Endothelial cell of umbilical vein (primary cell): ENCODE data around the gene GOLGA2. TPM values are rescaled to one million over a fixed set of nuclear protein-coding genes. Genes with fewer than 3 reads are reported as not detected.
A peak's percentile ranks its signal among the peaks of the same experiment; 100 is the strongest.

Source experiments
- BruUV-seq: library from RNA; stranded (reverse); fragments of 400-500 nt; replicated peaks from 2 replicates; lab custom pipeline; 2021; lab: Mats Ljungman, UMichigan
- CTCF ChIA-PET: fragments of 300-600, 350-600 bp; sonication (Branson Sonifier 250); formaldehyde crosslinking; loops from one replicate; lab custom pipeline; 2021; ENCODE audit warnings: antibody characterized with exemption, inconsistent platforms; lab: Charles Lee
- POLR2A ChIA-PET: fragments of 300-600, 350-600 bp; sonication (Branson Sonifier 250); formaldehyde crosslinking; loops from one replicate; lab custom pipeline; 2021; ENCODE audit warnings: antibody characterized with exemption, inconsistent platforms; lab: Charles Lee
- DNase-seq: peaks from one replicate; pipeline ENCODE4 v3.0.0-alpha.2; 2011; ENCODE audit warnings: low read depth, low spot score
- FAIRE-seq: peaks from 2 replicates; lab custom pipeline; 2011; peaks lifted over from hg19 to GRCh38; lab: Jason Lieb, UNC
- H2AFZ ChIP-seq: 2 replicates; pipeline ENCODE4 v1.6.0; 2012; ENCODE audit warnings: low read depth, low read length, control low read depth, inconsistent platforms
- H3K27ac ChIP-seq: 2 replicates; pipeline ENCODE4 v1.5.1; 2011; ENCODE audit warnings: low read depth, mild to moderate bottlenecking, control low read depth, low read length, moderate library complexity; ENCODE audit not compliant: insufficient read depth
- H3K27me3 ChIP-seq, 2 experiments: 2 replicates each; pipeline versions ENCODE4 v1.6.0 to v1.6.1; 2011; ENCODE audit warnings: low read length in 2 of 2, mixed read lengths in 1 of 2; ENCODE audit not compliant: control insufficient read depth in 2 of 2, insufficient read depth in 2 of 2
- H3K36me3 ChIP-seq, 2 experiments: 2 replicates in 1 of 2; 3 replicates in 1 of 2; pipeline ENCODE4 v1.5.1; 2011; ENCODE audit warnings: low read length in 2 of 2, mild to moderate bottlenecking in 1 of 2, moderate library complexity in 1 of 2; ENCODE audit not compliant: control insufficient read depth in 2 of 2, insufficient read depth in 2 of 2; ENCODE audit errors: extremely low read depth in 1 of 2
- H3K4me1 ChIP-seq: 3 replicates; pipeline ENCODE4 v1.5.1; 2011; ENCODE audit warnings: mild to moderate bottlenecking, low read length; ENCODE audit not compliant: control insufficient read depth, insufficient read depth; ENCODE audit errors: extremely low read depth
- H3K4me2 ChIP-seq: 2 replicates; pipeline ENCODE4 v1.6.1; 2011; ENCODE audit warnings: low read length, control low read depth, mixed read lengths; ENCODE audit not compliant: insufficient read depth
- H3K4me3 ChIP-seq, 3 experiments: fragments of 200-600 bp in 1 of 3; sonication (generic), shearing (Covaris generic) in 1 of 3; replicated peaks in 1 of 3; 2 replicates each; pipeline ENCODE4 v1.5.1; 2011 to 2016; ENCODE audit warnings: control low read depth in 3 of 3, low read length in 3 of 3, mild to moderate bottlenecking in 2 of 3, inconsistent platforms in 1 of 3, low read depth in 1 of 3, moderate library complexity in 1 of 3; ENCODE audit not compliant: insufficient read depth in 1 of 3
- H3K79me2 ChIP-seq: 2 replicates; pipeline ENCODE4 v1.6.0; 2012; ENCODE audit warnings: low read length, inconsistent platforms; ENCODE audit not compliant: control insufficient read depth, insufficient read depth
- H3K9ac ChIP-seq: replicated peaks from 2 replicates; pipeline ENCODE3; 2011; ENCODE audit warnings: low read length, control low read depth; ENCODE audit not compliant: insufficient read depth; ENCODE audit errors: extremely low read depth
- H3K9me1 ChIP-seq: replicated peaks from 3 replicates; pipeline ENCODE4 v1.6.0; 2011; ENCODE audit warnings: mild to moderate bottlenecking, low read length; ENCODE audit not compliant: control insufficient read depth, insufficient read depth; ENCODE audit errors: extremely low read depth
- H3K9me3 ChIP-seq: replicated peaks from 2 replicates; pipeline ENCODE4 v1.5.1; 2012; ENCODE audit warnings: low read length, inconsistent platforms; ENCODE audit not compliant: control insufficient read depth, insufficient read depth
- H4K20me1 ChIP-seq: replicated peaks from 2 replicates; pipeline ENCODE3; 2011; ENCODE audit warnings: mild to moderate bottlenecking, low read length; ENCODE audit not compliant: control insufficient read depth, insufficient read depth; ENCODE audit errors: extremely low read depth
- EZH2 ChIP-seq: IDR thresholded peaks from 2 replicates; pipeline ENCODE4 v1.6.1; 2012; ENCODE audit warnings: borderline replicate concordance, low read depth, mild to moderate bottlenecking, moderate library complexity, low read length, inconsistent platforms; ENCODE audit not compliant: severe bottlenecking
- FOS ChIP-seq: IDR thresholded peaks from 2 replicates; pipeline ENCODE4 v1.6.1; 2011; ENCODE audit warnings: mild to moderate bottlenecking, low read length, moderate library complexity, borderline replicate concordance; ENCODE audit not compliant: insufficient read depth
- GATA2 ChIP-seq: IDR thresholded peaks from 2 replicates; pipeline ENCODE4 v1.7.0; 2011; ENCODE audit warnings: low read depth, mild to moderate bottlenecking, moderate library complexity, mixed read lengths, low read length; ENCODE audit not compliant: insufficient read length, insufficient read depth
- JUN ChIP-seq: IDR thresholded peaks from 2 replicates; pipeline ENCODE4 v1.6.1; 2011; ENCODE audit warnings: borderline replicate concordance, low read depth; ENCODE audit not compliant: insufficient read length, insufficient read depth
- MYC ChIP-seq: IDR thresholded peaks from one replicate; pipeline ENCODE4 v1.6.1; 2011; ENCODE audit warnings: mild to moderate bottlenecking, low read depth, low read length
- POLR2A ChIP-seq: IDR thresholded peaks from 2 replicates; pipeline ENCODE4 v1.6.1; 2012; ENCODE audit warnings: low read depth, mild to moderate bottlenecking, control low read depth, low read length
- POLR2AphosphoS5 ChIP-seq: IDR thresholded peaks from 2 replicates; pipeline ENCODE4 v1.6.1; 2012; ENCODE audit warnings: low read depth, mild to moderate bottlenecking, control low read depth, low read length, moderate library complexity; ENCODE audit not compliant: insufficient read depth
- dilution Hi-C: fragments of 300-500 bp; cut with MboI; formaldehyde crosslinking; loops from one replicate; pipeline ENCODE4 v1.15.0; 2019; ENCODE audit warnings: low sequenced_read_pairs; ENCODE audit not compliant: extremely low pct_ligation_motif_present
- intact Hi-C: fragments of 100-400 bp; cut with micrococcal nuclease; formaldehyde crosslinking; loops from one replicate; pipeline ENCODE4 v1.10.0; 2022
- polyA plus RNA-seq, 4 experiments: library from polyadenylated mRNA; depleted of rRNA in 3 of 4; stranded (reverse) in 3 of 4; unstranded in 1 of 4; fragments of >200 nt; gene quantifications; 2 replicates each; pipeline versions ENCODE4 v1.2.1 to v1.2.3, GENCODE V29; 2011 to 2012; ENCODE audit warnings: missing spikeins in 1 of 4
- total RNA-seq: library from RNA; stranded (reverse); gene quantifications from 2 replicates; pipeline ENCODE4 v1.2.3, GENCODE V29; 2021
- TF ChIP-seq, protein P1 (sequence below), 2 donors: IDR thresholded peaks; 1 replicate in 1 of 2; 2 replicates in 1 of 2; pipeline ENCODE4 v1.5.1; 2011; ENCODE audit warnings: low read length in 2 of 2, mild to moderate bottlenecking in 2 of 2, moderate library complexity in 2 of 2, control low read depth in 1 of 2, inconsistent platforms in 1 of 2, low read depth in 1 of 2; ENCODE audit not compliant: insufficient read depth in 1 of 2; ENCODE audit errors: extremely low read depth in 1 of 2
- TF ChIP-seq, protein P2 (sequence below): IDR thresholded peaks from 2 replicates; pipeline ENCODE4 v1.6.1; 2011; ENCODE audit not compliant: insufficient read depth, insufficient read length

The GOLGA2 gene
- total and polyA plus RNA-seq, 2 donors (not counting 3 experiments of a cell fraction or from before 2014, with no cell fraction given): 52.3 to 114 TPM

DNA sequence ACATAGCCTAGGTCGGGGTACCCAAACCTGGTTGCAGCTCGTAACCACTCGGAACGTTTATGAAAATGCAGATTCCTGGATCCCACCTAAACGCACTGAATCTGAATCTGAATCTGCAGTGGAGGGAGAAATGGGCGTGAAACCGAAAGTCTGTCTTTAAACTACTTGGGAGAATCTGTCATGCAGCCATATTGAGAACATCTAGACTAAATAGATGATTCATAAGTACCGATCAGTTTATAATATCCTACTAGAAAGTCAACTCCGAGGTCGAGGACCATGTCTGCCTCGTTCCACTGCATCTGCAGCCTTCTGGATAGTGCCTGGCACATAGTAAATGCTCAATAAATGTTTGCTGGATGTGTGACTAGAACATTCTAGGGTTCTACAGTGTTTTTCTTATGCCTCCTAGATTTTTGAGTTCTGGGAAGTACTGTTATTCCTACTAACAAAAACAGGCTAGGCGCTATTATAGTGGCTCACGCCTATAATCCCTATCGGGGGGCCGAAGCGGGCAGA is 47.5 kb upstream of the GOLGA2 start:
- peak overlapping the region; percentile 90 for H3K4me2 ChIP-seq
- H3K36me3 ChIP-seq: peaks cover 3 to 13% of the 10 kb centered on the region in 2 experiments
- H2AFZ ChIP-seq: peak overlapping the region; percentile 42
- peaks cover 12% of the 10 kb centered on the region for H3K4me1 ChIP-seq
- no peak for FAIRE-seq
- H3K79me2 ChIP-seq: peaks cover 25% of the 10 kb centered on the region
- ChIA-PET CTCF (interaction anchor here (1.8 kb wide), 1 partner anchor 18 kb away, joined by 7 read pairs; no protein-coding TSS in a partner anchor), POLR2A (no interaction called here)
- no peaks in the 10 kb centered on the region for H3K9me1 ChIP-seq
- peak overlapping the region; percentile 6 for H3K27ac ChIP-seq
- H3K27me3 ChIP-seq: no peaks in the 10 kb centered on the region
- H3K9ac ChIP-seq: peak overlapping the region; percentile 79
- no peaks in the 10 kb centered on the region for H4K20me1 ChIP-seq
- intact Hi-C loops (loop anchor here (2.0 kb wide), 2 partner anchors 48 kb away; partner anchors contain the start of gene URM1), dilution Hi-C loops (no loop called here)
- BruUV-seq: no TSS peak
- H3K9me3 ChIP-seq: no peaks in the 10 kb centered on the region
- peak; percentile 53 for DNase-seq
- TF ChIP-seq JUN: no peak
- TF ChIP-seq FOS: no peak
- TF ChIP-seq MYC: no peak
- TF ChIP-seq GATA2: no peak
- no peak for TF ChIP-seq POLR2AphosphoS5
- no peak for TF ChIP-seq POLR2A
- no peak for TF ChIP-seq EZH2
- TF ChIP-seq, protein P1, sequence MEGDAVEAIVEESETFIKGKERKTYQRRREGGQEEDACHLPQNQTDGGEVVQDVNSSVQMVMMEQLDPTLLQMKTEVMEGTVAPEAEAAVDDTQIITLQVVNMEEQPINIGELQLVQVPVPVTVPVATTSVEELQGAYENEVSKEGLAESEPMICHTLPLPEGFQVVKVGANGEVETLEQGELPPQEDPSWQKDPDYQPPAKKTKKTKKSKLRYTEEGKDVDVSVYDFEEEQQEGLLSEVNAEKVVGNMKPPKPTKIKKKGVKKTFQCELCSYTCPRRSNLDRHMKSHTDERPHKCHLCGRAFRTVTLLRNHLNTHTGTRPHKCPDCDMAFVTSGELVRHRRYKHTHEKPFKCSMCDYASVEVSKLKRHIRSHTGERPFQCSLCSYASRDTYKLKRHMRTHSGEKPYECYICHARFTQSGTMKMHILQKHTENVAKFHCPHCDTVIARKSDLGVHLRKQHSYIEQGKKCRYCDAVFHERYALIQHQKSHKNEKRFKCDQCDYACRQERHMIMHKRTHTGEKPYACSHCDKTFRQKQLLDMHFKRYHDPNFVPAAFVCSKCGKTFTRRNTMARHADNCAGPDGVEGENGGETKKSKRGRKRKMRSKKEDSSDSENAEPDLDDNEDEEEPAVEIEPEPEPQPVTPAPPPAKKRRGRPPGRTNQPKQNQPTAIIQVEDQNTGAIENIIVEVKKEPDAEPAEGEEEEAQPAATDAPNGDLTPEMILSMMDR (IDR thresholded peaks at IDR 0.05; ENCODE audit: extremely low read depth in 1 of 2, insufficient read depth in 1 of 2, low read depth in 1 of 2, low read length in 2 of 2): no peak
- TF ChIP-seq, protein P2, sequence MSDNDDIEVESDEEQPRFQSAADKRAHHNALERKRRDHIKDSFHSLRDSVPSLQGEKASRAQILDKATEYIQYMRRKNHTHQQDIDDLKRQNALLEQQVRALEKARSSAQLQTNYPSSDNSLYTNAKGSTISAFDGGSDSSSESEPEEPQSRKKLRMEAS: no peak
- H3K4me3 ChIP-seq: peak overlapping the region; percentile 83 to 92 (median 83)
